GM19025 (cell line): ENCODE measurements around the gene PMVK.

Source experiments
- ATAC-seq: cut with Tn5 transposase; IDR thresholded peaks from one replicate; pipeline ENCODE4 v1.9.1; 2021; ENCODE audit warnings: mild to moderate bottlenecking, low read depth, moderate library complexity; ENCODE audit not compliant: unreplicated experiment

Gene PMVK

GRCh38 chr1:154951901-154952657, 15.6 kb upstream of the PMVK start:
- no peak for ATAC-seq

DNA sequence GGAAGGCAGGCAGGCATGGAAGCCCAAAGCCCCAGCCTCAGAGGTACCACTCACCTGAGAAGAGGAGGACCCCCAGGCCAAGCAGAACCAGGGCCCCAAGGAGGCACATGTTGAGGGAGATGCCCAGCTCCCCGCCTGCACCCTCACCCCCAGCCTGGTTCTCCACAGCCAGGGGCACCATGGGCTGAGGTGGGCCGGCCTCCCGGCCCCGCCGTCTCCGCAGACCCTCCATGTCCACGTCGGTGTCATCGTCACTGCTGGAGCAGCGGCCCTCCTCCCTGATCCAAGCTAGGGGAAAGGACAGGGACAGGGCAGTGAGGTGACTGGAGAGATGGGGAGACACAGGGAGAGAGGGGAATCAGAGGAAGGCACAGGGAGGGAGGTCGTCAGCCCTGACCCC, 11.6 kb upstream of the PMVK start:
- ATAC-seq, result no peak

GRCh38 chr1:154945962-154946850, 9.7 kb upstream of the PMVK start:
- ATAC-seq, result no peak

GRCh38 chr1:154945160-154945961, 8.8 kb upstream of the PMVK start:
- ATAC-seq, result no peak

- ATAC-seq, result no peak
Measured at GRCh38 chr1:154944401-154945159, 8.1 kb upstream of the PMVK start.

GRCh38 chr1:154943649-154944400, 7.3 kb upstream of the PMVK start:
- no peak for ATAC-seq

- ATAC-seq, result no peak
Measured at GRCh38 chr1:154941333-154942013, 5.0 kb upstream of the PMVK start.

DNA sequence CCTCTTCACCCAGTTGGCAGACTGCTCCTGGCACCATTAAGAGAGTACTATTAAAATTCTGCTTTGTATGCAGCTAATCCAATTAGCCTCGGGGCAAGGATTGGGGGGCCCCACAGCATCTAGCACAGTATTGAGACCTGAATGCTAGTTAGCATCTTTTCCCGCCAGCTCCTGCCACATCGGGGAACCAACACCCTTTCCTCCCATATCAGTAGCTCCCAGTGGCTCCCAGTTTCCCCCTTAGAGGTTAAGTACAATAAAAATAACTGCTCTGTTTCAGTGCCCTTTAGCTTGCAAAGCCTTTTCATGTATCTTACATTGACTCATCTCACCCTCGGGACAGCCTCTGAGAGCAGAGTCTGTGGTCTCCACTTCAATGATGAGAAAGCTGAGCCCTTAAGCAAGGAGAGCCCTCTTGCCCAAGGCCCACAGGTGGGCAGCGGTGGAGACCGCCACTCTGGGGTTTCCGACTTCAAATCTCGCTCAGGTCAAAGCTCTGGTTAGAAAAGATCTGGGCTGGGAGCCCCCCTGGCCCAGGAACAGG, 4.2 kb upstream of the PMVK start:
- no peak for ATAC-seq

DNA sequence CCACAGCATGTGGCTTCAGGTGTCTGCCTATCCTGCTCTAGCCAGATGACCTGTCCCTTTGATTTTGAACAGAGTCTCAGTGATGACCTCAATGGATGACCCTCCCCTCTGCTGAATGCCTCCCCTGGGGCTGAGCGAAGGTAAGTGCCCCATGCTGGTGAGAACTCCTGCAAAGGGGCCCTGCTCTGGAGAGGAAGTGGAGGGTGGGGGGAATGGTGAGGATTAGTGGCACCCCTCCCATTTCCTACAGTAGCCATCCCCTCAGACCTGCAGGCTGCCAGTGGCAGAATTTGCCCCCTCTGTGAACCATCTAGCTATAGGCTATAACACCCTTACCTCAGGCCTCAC, 3.7 kb upstream of the PMVK start:
- ATAC-seq, result no peak

DNA sequence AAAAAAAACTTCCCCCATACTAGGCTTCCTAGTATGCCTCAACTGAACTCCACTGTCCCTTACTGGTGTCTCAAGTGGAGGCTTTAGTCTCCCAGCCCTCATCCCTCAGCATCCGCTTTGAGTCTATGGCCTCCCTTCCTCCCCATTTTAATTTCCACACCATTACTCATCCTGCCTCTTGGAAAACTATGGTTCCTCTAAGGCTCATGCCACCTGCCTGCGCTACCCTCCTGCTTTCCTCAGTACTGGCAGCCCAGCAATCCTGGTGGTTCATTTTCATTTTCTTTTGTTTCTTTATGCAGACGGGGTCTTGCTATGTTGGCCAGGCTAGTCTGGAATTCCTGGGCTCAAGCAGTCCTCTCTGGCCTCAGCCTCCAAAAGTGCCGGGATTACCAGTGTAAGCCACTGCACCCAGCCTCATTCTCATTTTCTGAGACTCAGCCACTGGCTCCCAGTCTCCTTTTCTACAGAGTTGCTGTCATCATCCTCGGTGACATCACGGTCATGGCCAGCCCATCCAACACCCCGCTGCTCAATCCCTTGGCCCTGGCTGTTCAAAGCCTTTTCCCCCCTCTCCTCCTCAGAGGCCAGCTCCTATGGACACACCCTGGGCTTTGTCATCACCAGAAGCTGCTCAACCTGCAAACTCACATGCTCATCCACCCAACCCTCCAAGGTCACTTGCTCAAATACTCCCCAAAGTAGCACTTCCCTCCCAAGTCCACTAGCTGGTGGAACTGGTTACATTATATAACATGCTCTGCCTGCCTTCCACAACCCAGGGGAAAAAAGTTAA, 2.3 kb upstream of the PMVK start:
- ATAC-seq, result no peak

DNA sequence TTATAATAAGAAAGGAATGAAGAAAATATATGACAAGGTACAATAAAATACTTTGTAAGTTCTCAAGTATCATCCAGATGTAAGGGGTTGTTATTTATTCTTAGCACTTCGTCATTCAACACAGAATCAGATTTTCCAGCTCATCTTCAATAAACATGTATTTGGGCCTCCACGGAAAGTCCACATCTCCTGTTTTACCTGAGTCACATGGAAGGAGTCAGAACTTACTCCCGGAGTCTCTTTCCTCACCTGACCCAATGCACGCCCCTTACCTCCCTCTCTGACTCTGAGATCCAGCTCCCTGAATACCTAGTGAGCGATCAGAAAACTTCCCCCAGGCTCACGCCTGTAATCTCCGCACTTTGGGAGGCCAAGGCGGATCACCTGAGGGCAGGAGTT, 1.5 kb upstream of the PMVK start:
- no peak for ATAC-seq

DNA sequence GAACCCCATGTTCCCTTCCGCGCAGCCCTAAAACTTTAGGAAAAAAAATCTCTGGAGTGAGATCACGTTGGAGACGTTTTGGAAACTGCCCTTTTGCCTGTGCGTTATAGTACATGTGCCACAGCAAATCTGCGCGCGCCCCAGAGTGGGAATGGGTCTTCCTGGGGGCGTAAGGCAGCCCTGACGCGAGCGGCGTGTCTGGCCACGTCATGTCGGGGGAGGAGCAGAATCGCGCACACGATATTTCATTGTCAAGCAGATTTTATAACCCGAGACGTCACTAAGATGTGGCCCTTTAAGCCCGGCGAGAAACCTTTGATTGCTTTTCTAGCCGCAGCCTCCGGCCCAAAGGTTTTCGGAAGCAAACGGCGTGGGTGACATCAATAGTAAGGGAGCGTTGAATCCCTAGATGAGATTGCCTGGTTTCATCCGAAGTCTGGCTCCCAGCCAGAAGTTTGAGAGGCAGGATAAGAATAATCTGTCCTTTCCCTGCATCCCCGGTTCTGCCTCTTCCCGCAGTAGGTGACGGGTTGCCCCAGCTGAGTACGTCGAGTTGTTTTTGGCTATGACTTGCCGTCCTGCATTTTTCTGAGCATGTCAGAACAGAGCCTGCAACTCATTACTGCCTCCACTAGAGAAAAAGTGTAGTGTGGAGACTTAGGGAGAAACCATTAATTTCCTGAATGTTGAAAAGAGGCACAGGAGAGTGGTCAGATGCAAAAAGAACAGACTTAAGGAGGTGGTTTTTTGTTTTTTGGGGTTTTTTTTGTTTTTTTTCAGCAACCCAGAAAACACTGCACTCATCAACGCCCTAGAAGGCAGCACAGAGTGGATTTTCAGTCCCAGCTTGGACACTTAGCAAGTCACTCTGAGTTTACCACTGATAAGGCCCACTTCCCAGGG, 817 bp upstream of the PMVK start:
- peak; percentile 47 for ATAC-seq

- no peak for ATAC-seq
Measured at GRCh38 chr1:154935749-154936554, 567 bp downstream of the PMVK start.

- no peak for ATAC-seq
Measured at GRCh38 chr1:154934358-154934948, 2.1 kb downstream of the PMVK start.

DNA sequence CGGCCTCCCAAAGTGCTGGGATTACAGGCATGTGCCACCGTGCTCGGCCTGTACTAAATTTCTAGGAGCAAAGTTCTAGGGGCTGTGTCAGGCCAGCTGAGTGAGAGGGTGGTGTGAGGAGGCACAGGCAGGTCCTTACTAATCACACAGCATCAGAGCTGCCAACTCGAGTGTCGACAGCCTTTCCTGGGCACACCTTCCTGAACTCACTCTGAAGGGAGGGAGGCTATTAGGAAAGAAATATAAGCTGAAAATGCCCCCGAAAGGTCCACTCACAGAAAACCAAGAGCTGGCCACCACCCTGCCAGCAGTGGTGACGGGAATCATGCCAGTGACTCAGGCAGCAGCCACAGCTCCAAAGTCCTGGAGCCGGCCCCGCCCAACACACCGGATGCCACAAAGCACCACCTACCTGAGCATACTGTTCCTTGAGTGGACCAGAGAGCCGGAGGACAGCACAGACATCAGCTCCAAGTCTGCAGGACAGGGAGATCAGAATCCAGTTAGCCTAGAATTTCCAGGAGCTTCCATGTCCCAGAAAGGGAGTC, 4.5 kb downstream of the PMVK start:
- no peak for ATAC-seq

DNA sequence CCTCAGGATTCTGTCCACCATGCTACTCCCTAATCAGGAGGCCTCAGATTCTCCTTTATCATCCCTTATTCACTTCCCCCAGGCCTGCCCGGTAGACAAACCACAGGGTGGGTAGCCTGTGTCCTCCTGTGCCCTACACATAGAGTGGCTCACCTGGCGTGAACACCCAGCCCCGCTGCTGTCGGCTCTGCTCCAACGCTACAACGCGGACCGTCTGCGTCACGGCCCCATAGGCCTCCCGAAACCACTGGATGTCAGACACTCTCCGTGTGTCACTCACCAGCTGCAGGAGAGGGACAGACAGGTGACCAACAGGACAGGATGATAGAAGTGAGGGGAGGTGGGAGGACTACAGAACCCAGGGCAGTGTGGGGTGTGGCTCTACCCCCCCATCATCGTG, 10.3 kb downstream of the PMVK start:
- no peak for ATAC-seq
